HG03159 (cell line): Measurements from ENCODE around the gene NBR1.
"Not testable (repeated sequence)": the region's sequence is repeated elsewhere in the genome, so short reads cannot be mapped to it uniquely, and the experiment has no call there.

ENCODE experiments used
- ATAC-seq: cut with Tn5 transposase; IDR thresholded peaks from one replicate; pipeline ENCODE4 v1.9.1; 2021; ENCODE audit warnings: mild to moderate bottlenecking, moderate library complexity; ENCODE audit not compliant: unreplicated experiment

NBR1 gene

GRCh38 chr17:43213545-43213944 is 42.5 kb downstream of the NBR1 start:
- no peak for ATAC-seq

DNA sequence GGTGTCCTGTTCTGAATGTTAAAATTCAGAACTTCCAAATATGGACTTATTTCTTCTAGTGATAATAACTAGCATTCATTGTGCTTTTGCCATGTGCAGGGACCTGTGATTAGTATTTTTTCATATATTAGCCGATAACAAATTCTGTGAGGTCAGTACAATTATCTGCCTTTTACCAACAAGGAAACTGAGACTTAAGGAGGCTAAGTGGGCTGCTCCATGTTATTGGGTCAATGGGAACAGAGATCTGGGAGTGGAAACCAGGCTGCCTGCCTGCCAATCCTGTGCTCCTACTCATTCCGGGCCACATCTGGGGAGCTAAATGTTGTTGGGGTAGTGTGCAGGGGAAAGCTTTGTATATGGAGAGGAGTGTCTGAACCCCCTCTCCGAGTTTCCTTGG is 44.3 kb downstream of the NBR1 start:
- no peak for ATAC-seq

DNA sequence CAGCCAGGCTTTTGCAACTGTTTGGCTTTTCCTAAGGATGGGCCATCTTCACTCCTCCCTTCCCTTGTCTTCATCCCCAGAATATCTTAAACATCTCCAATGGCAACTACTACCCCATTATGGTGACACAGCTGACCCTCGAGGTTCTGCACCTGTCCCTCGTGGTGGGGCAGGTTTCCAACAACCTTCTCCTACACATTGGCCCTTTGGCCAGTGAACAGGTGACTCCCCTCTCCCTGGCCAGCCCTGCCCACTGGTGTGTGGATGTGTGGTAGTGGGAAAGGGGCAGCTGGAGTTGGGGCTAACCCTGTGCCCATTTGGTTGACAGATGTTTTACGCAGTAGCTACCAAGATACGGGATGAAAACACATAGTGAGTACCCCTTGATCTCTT is 45.4 kb downstream of the NBR1 start:
- ATAC-seq = no peak

DNA sequence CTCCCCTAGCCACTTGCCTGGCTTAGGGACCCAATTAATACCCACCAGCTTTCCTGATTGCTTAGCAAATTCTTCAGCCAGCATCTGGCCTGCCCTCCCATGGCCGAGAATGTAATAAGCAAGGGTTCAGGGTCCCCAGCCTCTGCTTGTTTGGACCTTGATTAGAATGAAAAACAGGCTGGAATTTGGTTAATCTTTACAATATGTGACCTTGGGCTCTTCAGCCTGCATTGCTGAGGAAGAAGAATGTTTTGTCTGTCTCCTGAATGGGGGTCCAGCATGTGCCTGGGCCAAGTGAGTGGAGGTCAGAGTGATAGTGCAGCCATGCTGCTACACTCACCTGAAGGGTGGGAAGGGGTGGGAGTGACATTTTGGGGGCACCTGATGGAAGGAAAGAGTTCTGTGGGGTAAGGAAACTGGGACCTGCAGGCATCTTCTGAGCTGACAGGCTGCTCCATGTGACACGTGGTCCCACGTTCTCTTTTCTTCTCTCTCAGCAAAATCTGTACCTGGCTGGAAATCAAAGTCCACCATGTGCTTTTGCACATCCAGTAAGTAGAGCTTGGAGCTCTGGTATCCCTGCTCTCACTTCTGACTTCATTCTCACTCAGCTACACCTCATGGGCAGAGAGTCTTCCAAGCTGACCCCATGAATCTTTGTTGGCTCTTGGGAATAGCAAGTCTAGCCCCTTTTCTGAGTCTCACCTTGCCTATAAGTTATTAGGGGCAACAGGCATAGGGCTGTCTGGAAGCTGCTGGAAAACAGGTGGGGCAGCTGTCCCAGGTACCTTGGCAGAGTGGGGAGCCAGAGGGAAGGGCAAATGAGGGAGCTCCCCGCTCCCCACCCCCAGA is 46.0 kb downstream of the NBR1 start:
- ATAC-seq = no peak

DNA sequence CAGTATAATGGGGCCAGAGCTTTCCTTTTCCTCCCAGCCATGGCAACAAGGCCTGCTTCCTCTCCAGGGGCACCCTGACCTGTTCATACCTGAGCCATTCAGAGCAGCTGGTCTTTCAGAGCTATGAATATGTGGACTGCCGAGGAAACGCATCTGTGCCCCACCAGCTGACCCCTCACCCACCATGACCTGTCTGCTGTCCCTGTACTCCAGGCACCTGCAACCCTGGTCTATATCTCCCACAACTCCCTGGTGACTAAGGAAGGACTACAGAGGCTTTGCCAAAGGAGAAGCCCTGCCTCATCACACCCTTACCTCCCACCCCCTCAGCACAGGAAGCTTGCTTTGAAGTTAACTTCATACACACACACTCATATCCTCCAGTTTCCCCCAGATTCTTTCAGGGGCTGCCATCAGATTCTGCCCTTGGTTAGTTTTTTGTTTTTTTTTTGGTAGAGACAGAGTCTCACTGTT is 46.6 kb downstream of the NBR1 start:
- ATAC-seq = no peak

DNA sequence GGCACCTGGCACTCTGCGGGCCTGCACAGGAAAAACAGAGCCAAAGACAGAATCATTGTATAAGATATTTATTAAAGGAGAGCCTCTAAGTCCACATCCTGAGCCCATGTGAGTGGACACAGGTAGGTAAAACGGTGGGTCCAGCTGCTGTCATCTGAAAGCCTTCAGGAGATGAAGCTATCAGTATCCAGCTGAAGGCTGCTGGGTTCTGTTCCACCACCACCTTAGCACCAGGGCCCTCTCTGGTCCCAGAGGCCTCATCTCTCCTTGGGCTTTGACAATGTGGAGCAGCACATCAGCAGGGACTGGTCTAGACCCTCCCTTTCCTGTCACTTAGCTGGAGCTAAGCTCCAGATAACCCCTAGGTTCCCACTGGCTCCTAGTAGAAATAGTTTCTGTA is 48.0 kb downstream of the NBR1 start:
- no peak for ATAC-seq

GRCh38 chr17:43219746-43220380 is 48.8 kb downstream of the NBR1 start:
- ATAC-seq = no peak

- no peak for ATAC-seq
Observed at GRCh38 chr17:43220511-43221125, 49.6 kb downstream of the NBR1 start.

DNA sequence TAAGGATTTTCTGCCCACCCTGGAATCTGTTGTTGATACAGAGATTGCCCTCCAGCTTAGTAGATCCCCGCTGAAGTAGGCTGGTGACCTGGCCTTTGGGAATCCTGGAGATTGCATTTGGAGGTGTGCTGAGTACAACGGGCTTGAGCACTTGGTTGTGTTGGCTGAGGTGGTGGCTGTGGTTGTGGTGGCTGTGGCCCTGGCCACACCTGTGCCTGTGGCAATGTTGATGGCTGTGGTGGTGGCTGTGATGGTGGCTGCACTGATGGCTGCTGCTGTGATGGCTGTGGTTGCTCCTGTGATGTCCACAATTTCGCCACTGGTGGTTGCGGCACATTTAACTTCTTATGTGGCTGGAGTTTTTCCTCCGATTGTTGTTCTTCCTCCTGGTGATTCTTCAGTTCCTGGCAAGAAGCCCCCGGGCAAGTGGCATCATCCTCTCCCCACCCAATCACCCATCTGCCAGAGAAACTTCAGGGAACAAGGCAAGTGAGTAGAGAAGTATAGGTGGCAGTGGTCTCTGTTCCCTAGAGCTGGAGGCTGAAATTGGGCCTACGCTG is 53.2 kb downstream of the NBR1 start:
- ATAC-seq = no peak

DNA sequence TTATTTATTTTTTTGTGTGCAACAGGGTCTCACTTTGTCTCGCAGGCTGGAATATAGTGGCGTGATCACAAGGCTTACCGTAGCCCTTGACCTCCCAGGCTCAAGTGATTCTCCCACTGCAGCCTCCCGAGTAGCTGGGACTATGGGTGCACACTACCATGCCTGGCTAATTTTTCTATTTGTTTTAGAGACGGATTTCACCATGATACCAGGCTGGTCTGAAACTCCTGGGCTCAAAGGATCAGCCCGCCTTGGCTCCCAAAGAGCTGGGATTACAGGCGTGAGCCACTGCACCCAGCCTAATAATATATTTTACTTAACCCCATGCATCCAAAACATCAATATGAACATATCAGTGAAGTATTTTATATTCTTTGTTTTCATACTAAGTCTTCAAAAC is 55.4 kb downstream of the NBR1 start:
- no peak for ATAC-seq

DNA sequence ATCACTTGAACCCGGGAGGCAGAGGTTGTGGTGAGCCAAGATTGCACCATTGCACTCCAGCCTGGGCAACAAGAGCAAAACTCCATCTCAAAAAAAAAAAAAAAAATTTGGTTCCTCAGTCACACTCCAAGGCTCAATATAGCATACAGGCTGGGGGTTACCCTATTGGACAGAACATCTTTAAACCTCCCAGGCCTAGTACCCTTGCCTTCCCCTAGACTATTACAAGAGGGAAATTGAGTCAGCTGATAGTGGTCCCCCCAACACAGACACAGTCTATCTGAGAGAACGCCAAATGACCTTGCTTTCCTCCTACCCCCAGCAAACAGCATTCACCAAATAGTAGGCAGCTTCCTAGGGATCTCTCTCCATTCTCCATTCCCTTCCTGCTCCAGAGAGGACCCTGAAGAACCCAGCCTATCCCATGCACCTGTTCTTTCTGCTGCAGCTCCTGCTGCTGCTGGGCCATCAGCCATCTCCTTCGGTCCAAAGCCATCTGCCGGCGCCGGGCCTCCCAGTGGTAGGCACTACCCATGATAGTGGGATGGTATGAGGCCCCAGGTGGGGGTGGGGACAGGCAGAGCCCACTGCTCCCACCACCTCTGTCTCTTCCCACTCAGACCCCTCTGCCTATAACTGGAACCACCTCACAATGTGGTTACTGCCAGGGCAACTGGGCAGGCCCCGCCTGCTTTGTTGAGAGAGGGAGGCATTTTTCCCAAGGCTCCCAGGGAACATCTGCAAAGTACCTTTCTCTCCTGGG is 57.2 kb downstream of the NBR1 start, which contains the start of gene CCDC200:
Gene CCDC200 (minus strand): TSS at position 604 of the 763 bp plus-strand sequence. CDS start 69 bp downstream, at position 535.
- ATAC-seq = not testable (repeated sequence)

- ATAC-seq = not testable (repeated sequence)
Observed at GRCh38 chr17:43231205-43232020, 60.4 kb downstream of the NBR1 start.

DNA sequence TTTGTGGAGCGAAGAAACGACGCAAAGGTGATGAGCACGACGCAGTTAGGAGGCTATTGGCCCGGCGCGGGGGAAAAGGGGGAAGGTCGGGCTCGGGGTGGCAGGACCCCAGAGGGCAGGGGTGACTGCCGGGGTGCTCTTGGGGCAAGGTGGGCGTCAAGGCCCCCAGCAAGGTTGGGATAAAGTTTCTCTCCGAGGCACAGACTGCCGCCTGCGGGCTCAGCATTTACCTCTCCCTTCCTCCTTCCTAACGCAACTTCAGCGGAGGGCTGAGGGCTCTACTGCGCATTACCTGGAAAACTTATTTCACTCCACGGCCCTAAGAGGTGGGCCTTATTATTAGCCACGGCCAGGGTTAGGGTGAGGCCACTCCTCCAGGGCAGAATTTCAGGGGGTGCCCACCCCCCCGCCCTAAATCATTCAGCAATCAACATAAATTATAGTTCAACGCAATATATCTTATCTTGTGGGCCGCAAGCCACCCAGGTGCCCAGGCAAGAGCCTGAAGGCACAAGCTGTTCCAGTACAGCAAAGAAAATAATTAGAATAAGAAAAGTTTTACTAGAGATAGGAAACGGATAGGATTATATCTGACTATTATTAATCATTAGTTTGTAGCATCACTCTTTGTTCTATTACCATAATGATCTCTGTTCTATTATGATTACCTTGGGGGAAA is 61.1 kb downstream of the NBR1 start:
- ATAC-seq = not testable (repeated sequence)

- ATAC-seq = not testable (repeated sequence)
Observed at GRCh38 chr17:43233263-43233662, 62.2 kb downstream of the NBR1 start.

DNA sequence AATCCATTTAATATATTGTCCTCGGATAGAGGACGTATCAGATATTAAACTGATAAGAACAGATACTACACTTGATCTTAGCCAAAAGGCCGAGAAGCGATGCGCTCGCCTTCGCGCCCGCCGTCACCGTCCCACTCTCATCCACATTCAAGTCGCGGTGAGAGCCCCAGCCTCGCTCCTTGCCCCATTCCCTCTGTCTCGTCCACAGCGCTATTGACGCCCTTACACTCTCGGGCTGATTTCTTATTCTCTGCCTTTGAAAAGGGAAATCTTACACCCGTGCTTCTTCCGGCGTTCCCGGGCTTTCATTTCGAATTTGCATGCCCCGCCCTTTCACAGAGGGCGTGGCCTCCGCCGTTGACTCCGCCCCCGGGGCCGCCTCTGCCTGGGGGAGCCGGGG is 62.9 kb downstream of the NBR1 start, which contains the start of gene RNU2-1:
Gene RNU2-1 (minus strand): TSS at position 101 of the 400 bp plus-strand sequence.
- not testable (repeated sequence) for ATAC-seq

DNA sequence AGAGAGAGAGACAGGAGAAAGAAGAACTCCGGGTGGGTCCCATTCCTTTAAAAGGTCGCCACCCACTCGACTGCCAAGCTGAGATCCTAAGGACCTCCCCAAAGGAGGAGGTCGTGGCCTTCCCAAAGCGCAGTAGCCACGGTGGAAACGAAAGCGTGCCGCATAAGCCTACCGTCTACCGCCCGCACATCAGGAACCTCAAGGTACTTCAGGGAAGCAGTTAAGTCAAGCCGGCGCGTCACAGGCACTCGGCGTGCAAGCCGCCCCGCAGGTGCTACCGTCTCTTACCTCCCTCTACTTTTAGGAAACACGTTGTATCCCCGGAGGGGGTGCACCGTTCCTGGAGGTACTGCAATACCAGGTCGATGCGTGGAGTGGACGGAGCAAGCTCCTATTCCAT is 68.6 kb downstream of the NBR1 start:
- ATAC-seq = not testable (repeated sequence)

GRCh38 chr17:43240596-43241352 is 69.8 kb downstream of the NBR1 start:
- not testable (repeated sequence) for ATAC-seq

GRCh38 chr17:43246456-43246855 is 75.4 kb downstream of the NBR1 start:
- ATAC-seq = not testable (repeated sequence)
